Breast epithelium (tissue), 4 donors: ENCODE measurements around the gene TIPIN. TPM values are rescaled to one million over a fixed set of nuclear protein-coding genes. Genes with fewer than 3 reads are reported as not detected.
"Not testable (repeated sequence)": the region's sequence is repeated elsewhere in the genome, so short reads cannot be mapped to it uniquely, and the experiment has no call there.

Experiments used
- DNase-seq, 2 donors: peaks; one replicate each; pipeline ENCODE4 v3.0.0-alpha.2; 2019; ENCODE audit warnings: low spot score in 2 of 2
- H3K27ac ChIP-seq, 2 donors: fragments of 200-600 bp; sonication (generic) in 1 of 2; one replicate each; pipeline ENCODE4 v1.5.1; 2016 to 2019; ENCODE audit warnings: mild to moderate bottlenecking in 1 of 2
- H3K27me3 ChIP-seq, 2 donors: fragments of 200-600 bp; sonication (generic) in 1 of 2; one replicate each; pipeline versions ENCODE4 v1.5.1 to v1.6.0; 2017 to 2019; ENCODE audit warnings: control low read depth in 1 of 2, mild to moderate bottlenecking in 1 of 2
- H3K36me3 ChIP-seq: fragments of 200-600 bp; one replicate; pipeline ENCODE4 v1.5.1; 2019
- H3K4me1 ChIP-seq, 2 donors: fragments of 200-600 bp; sonication (generic); one replicate each; pipeline ENCODE4 v1.5.1; 2016 to 2019; ENCODE audit warnings: control low read depth in 1 of 2
- H3K4me3 ChIP-seq, 3 donors: fragments of 200-600 bp; sonication (generic); 1 replicate in 2 of 3; 2 replicates in 1 of 3; pipeline ENCODE4 v1.5.1; 2016 to 2019; ENCODE audit warnings: mild to moderate bottlenecking in 3 of 3, moderate library complexity in 2 of 3
- H3K9me3 ChIP-seq, 2 donors: fragments of 200-600 bp; sonication (generic) in 1 of 2; one replicate each; pipeline ENCODE4 v1.5.1; 2016 to 2019; ENCODE audit warnings: control low read depth in 1 of 2
- CTCF ChIP-seq, 3 donors: fragments of 450-650 bp; IDR thresholded peaks; one replicate each; pipeline ENCODE4 v1.5.1; 2016 to 2017; ENCODE audit warnings: antibody characterized with exemption in 3 of 3, mild to moderate bottlenecking in 3 of 3, moderate library complexity in 3 of 3
- POLR2A ChIP-seq: fragments of 450-650 bp; IDR thresholded peaks from one replicate; pipeline ENCODE4 v1.6.1; 2016; ENCODE audit warnings: antibody characterized with exemption, mild to moderate bottlenecking, moderate library complexity
- POLR2AphosphoS5 ChIP-seq, 3 donors: sonication (generic); formaldehyde crosslinking; IDR thresholded peaks; one replicate each; pipeline ENCODE4 v1.6.1; 2017; ENCODE audit warnings: antibody characterized with exemption in 3 of 3
- intact Hi-C: fragments of 100-400 bp; cut with DNase I; formaldehyde crosslinking; loops from one replicate; pipeline ENCODE4 v1.15.1; 2023; ENCODE audit warnings: low total_unique reads
- total RNA-seq, 3 donors: library from RNA; depleted of rRNA; stranded (reverse); fragments of >200 nt; gene quantifications; one replicate each; pipeline ENCODE4 v1.1.0, GENCODE V29; 2016

Gene TIPIN
- total RNA-seq, 3 donors from 2014 or later: 5.0 to 9.7 (median 6.6) TPM

GRCh38 chr15:66386204-66387123 is 30.0 kb upstream of the TIPIN start, which contains the start of gene MAP2K1:
MAP2K1 (plus strand) TSS chr15:66386912; CDS start chr15:66387348, 436 bp downstream.
- TF ChIP-seq POLR2AphosphoS5 (IDR thresholded peaks at IDR 0.05): peak; percentile 70 to 89 (median 79)
- TF ChIP-seq CTCF (IDR thresholded peaks at IDR 0.05): peak; percentile 25 to 50 (median 26)
- TF ChIP-seq POLR2A: no peak

GRCh38 chr15:66381376-66381775 is 24.9 kb upstream of the TIPIN start:
- H3K9me3 ChIP-seq, intact Hi-C loops, DNase-seq, H3K27ac ChIP-seq, H3K4me1 ChIP-seq, H3K4me3 ChIP-seq, H3K36me3 ChIP-seq, H3K27me3 ChIP-seq: not testable (repeated sequence)

More at GRCh38 chr15:66386204-66387123, 30.0 kb upstream of the TIPIN start, which contains the start of gene MAP2K1:
- no peaks in the 10 kb centered on the region for H3K36me3 ChIP-seq
- H3K4me1 ChIP-seq: peaks cover 0 to 5% of the 10 kb centered on the region in 2 donors
- no peaks in the 10 kb centered on the region for H3K9me3 ChIP-seq
- H3K27ac ChIP-seq: peak within 1 kb of the TSS; percentile 89
- intact Hi-C loops: loop anchor here (5.0 kb wide), 2 partner anchors 111 to 1616 kb away; partner anchors contain the start of gene SNAPC5
- H3K27me3 ChIP-seq: no peaks in the 10 kb centered on the region
- peak within 1 kb of the TSS; percentile 77 to 91 (median 86) for H3K4me3 ChIP-seq
- DNase-seq: peak; percentile 97 to 98

- Histone ChIP-seq H3K4me3 (no peak overlapping the region), H3K9me3 (peaks cover 0 to 9% of the 10 kb centered on the region in 2 donors), H3K27ac (no peak overlapping the region), H3K4me1 (no peaks in the 10 kb centered on the region), H3K36me3 (no peaks in the 10 kb centered on the region), H3K27me3 (no peaks in the 10 kb centered on the region)
- intact Hi-C loops: no loop called here
- TF ChIP-seq POLR2A (no peak), CTCF (IDR thresholded peaks at IDR 0.05) (no peak)
- DNase-seq: no peak
Measured at GRCh38 chr15:66378814-66379430, 22.4 kb upstream of the TIPIN start.

GRCh38 chr15:66374179-66374578 is 17.7 kb upstream of the TIPIN start:
- Histone ChIP-seq H3K27ac (no peak overlapping the region), H3K4me1 (no peaks in the 10 kb centered on the region), H3K36me3 (no peaks in the 10 kb centered on the region), H3K4me3 (no peak overlapping the region), H3K9me3 (peaks cover 0 to 9% of the 10 kb centered on the region in 2 donors), H3K27me3 (no peaks in the 10 kb centered on the region)
- intact Hi-C loops: no loop called here
- no peak for DNase-seq
- TF ChIP-seq POLR2A (no peak), CTCF (IDR thresholded peaks at IDR 0.05) (no peak), POLR2AphosphoS5 (IDR thresholded peaks at IDR 0.05) (no peak)

- H3K27ac ChIP-seq: peak overlapping the region; percentile 38 to 72
- no peak for DNase-seq
- no peak for TF ChIP-seq POLR2AphosphoS5 (IDR thresholded peaks at IDR 0.05)
- no peak for TF ChIP-seq POLR2A
- TF ChIP-seq CTCF (IDR thresholded peaks at IDR 0.05): no peak
- H3K9me3 ChIP-seq: peaks cover 0 to 9% of the 10 kb centered on the region in 2 donors
- H3K4me1 ChIP-seq: no peaks in the 10 kb centered on the region
- H3K4me3 ChIP-seq: peak overlapping the region; percentile 29 to 59 (median 36)
- intact Hi-C loops: no loop called here
- no peaks in the 10 kb centered on the region for H3K36me3 ChIP-seq
- H3K27me3 ChIP-seq: no peaks in the 10 kb centered on the region
Measured at GRCh38 chr15:66369773-66370651, 13.5 kb upstream of the TIPIN start.
